22Rv1 (cell line): ENCODE measurements around the gene ERBB2.

Experiments
- ZFX ChIP-seq: fragments of 450-650 bp; IDR thresholded peaks from 2 replicates; pipeline ENCODE4 v1.6.1; 2017; ENCODE audit warnings: antibody characterized with exemption, borderline replicate concordance
- TF ChIP-seq, protein P1 (sequence below): fragments of 450-650 bp; IDR thresholded peaks from 2 replicates; pipeline ENCODE4 v1.5.1; 2017; ENCODE audit warnings: mild to moderate bottlenecking

DNA sequence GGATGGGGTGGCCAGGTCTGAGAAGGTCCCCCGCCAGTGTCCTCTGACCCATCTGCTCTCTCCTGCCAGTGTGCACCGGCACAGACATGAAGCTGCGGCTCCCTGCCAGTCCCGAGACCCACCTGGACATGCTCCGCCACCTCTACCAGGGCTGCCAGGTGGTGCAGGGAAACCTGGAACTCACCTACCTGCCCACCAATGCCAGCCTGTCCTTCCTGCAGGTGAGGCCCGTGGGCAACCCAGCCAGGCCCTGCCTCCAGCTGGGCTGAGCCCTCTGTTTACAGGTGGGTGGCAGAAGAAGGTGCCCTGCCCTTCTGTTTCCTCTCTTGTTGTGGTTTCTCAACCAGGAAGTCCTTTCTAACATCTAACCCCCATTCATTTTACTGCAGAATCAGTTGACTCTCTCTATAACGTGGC is 7.1 kb downstream of the ERBB2 start:
- TF ChIP-seq, protein P1, sequence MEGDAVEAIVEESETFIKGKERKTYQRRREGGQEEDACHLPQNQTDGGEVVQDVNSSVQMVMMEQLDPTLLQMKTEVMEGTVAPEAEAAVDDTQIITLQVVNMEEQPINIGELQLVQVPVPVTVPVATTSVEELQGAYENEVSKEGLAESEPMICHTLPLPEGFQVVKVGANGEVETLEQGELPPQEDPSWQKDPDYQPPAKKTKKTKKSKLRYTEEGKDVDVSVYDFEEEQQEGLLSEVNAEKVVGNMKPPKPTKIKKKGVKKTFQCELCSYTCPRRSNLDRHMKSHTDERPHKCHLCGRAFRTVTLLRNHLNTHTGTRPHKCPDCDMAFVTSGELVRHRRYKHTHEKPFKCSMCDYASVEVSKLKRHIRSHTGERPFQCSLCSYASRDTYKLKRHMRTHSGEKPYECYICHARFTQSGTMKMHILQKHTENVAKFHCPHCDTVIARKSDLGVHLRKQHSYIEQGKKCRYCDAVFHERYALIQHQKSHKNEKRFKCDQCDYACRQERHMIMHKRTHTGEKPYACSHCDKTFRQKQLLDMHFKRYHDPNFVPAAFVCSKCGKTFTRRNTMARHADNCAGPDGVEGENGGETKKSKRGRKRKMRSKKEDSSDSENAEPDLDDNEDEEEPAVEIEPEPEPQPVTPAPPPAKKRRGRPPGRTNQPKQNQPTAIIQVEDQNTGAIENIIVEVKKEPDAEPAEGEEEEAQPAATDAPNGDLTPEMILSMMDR: no peak
- no peak for TF ChIP-seq ZFX
